Measurements from ENCODE around the gene ATAD2B.

Gene ATAD2B

GRCh38 chr2:23703037-23703582 is 223.8 kb downstream of the ATAD2B start:
- no peak for DNase-seq (ENCODE audit: low read depth in 2 of 2)

- DNase-seq (ENCODE audit: low read depth in 2 of 2) = no peak
These were observed 226.3 kb downstream of the ATAD2B start for GRCh38 chr2:23700627-23701026.

- no peak for DNase-seq (ENCODE audit: low read depth in 2 of 2)
These were observed 227.4 kb downstream of the ATAD2B start for GRCh38 chr2:23699580-23699925.

- DNase-seq (ENCODE audit: low read depth in 2 of 2) = no peak
These were observed 228.0 kb downstream of the ATAD2B start for GRCh38 chr2:23698721-23699579.
